Aorta (tissue), 5 donors: ENCODE data around the gene CLSTN1. TPM values are rescaled to one million over a fixed set of nuclear protein-coding genes. Genes with fewer than 3 reads are reported as not detected.

Source experiments
- ATAC-seq: fragments of 200-7000 bp; cut with Tn5 transposase; one replicate; pipeline ENCODE4 v1.9.1; 2022; ENCODE audit warnings: moderate library complexity; ENCODE audit not compliant: low FRiP score
- DNase-seq, 2 donors: peaks; one replicate each; pipeline ENCODE4 v3.0.0-alpha.2; 2020
- H3K27ac ChIP-seq, 2 donors: one replicate each; pipeline ENCODE4 v1.5.1; 2013; ENCODE audit warnings: low read length in 2 of 2, mild to moderate bottlenecking in 2 of 2, moderate library complexity in 2 of 2, control low read depth in 1 of 2, inconsistent platforms in 1 of 2, low read depth in 1 of 2
- H3K27me3 ChIP-seq, 2 donors: one replicate each; pipeline ENCODE4 v1.6.1; 2013; ENCODE audit warnings: control low read depth in 1 of 2, low read length in 1 of 2, mild to moderate bottlenecking in 1 of 2, moderate library complexity in 1 of 2; ENCODE audit not compliant: insufficient read depth in 2 of 2, control insufficient read depth in 1 of 2
- H3K36me3 ChIP-seq, 2 donors: one replicate each; pipeline ENCODE4 v1.6.1; 2013; ENCODE audit warnings: control low read depth in 1 of 2, low read length in 1 of 2, mild to moderate bottlenecking in 1 of 2; ENCODE audit not compliant: insufficient read depth in 2 of 2, control insufficient read depth in 1 of 2
- H3K4me1 ChIP-seq, 2 donors: one replicate each; pipeline ENCODE4 v1.6.1; 2013; ENCODE audit warnings: low read length in 2 of 2, control low read depth in 1 of 2, mild to moderate bottlenecking in 1 of 2, moderate library complexity in 1 of 2; ENCODE audit not compliant: insufficient read depth in 2 of 2, control insufficient read depth in 1 of 2
- H3K4me3 ChIP-seq, 2 donors: one replicate each; pipeline ENCODE4 v1.5.1; 2013; ENCODE audit warnings: low read length in 2 of 2, control low read depth in 1 of 2, mild to moderate bottlenecking in 1 of 2
- H3K9me3 ChIP-seq: one replicate; pipeline ENCODE4 v1.6.1; 2013; ENCODE audit warnings: mild to moderate bottlenecking, low read length; ENCODE audit not compliant: control insufficient read depth
- WGBS, 2 donors: extraction: QIAGEN DNeasy Blood & Tissue Kit; methylation state at CpG; one replicate each; pipeline ENCODE4 v1.1.7; 2013; 5-methylcytosine and 5-hydroxymethylcytosine counted together
- intact Hi-C, 2 donors: fragments of 100-400 bp; cut with DNase I; formaldehyde crosslinking; loops; one replicate each; pipeline versions ENCODE4 v1.14.2 to v1.15.0; 2022
- polyA plus RNA-seq, 2 donors: library from polyadenylated mRNA; stranded (reverse); fragments of 200-250 nt; gene quantifications; one replicate each; pipeline ENCODE4 v1.2.3, GENCODE V29; 2013
- total RNA-seq, 2 donors: library from RNA; stranded (reverse); fragmentation: NEBNext Ultra II Directional; extraction: Animal tissue kit (Norgen Biotek cat#: 25700); gene quantifications; one replicate each; pipeline ENCODE4 v1.2.1, GENCODE V29; 2021
- donor health status: healthy with polysubstance abuse.
- donor health status: Bipolar disorder and iron deficiency.
- donor health status: DM: no; HTN: no; CAD: no.
- donor health status: DM: no; HTN: no; CAD: no.
- donor health status: DM: yes; HTN: yes; CAD: no.

The CLSTN1 gene
- total and polyA plus RNA-seq, 4 donors, result 17.0 to 113 (median 74.3) TPM

DNA sequence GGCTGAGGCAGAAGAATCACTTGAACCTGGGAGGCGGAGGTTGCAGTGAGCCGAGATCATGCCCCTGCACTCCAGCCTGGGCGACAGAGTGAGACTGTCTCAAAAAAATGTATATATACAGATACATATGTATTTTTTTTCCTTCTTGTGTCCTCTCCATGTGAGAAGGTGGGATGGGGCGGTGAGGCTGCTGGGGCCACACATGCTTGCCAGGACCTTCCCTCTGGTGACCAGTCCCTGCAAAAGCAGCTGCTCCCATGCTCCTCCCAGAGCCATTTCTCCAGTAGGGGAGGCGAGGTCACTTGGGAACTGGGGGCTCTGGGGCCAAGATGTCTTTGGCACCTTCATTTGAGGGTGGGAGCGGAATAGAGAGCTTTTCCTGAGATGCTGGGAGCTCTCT is 97.4 kb downstream of the CLSTN1 start:
- H3K36me3 ChIP-seq, result peaks cover 0 to 8% of the 10 kb centered on the region in 2 donors
- 80 to 85% methylated on average over 6 of the region's 6 CpGs for WGBS, 2 donors
- H3K9me3 ChIP-seq, result no peaks in the 10 kb centered on the region

DNA sequence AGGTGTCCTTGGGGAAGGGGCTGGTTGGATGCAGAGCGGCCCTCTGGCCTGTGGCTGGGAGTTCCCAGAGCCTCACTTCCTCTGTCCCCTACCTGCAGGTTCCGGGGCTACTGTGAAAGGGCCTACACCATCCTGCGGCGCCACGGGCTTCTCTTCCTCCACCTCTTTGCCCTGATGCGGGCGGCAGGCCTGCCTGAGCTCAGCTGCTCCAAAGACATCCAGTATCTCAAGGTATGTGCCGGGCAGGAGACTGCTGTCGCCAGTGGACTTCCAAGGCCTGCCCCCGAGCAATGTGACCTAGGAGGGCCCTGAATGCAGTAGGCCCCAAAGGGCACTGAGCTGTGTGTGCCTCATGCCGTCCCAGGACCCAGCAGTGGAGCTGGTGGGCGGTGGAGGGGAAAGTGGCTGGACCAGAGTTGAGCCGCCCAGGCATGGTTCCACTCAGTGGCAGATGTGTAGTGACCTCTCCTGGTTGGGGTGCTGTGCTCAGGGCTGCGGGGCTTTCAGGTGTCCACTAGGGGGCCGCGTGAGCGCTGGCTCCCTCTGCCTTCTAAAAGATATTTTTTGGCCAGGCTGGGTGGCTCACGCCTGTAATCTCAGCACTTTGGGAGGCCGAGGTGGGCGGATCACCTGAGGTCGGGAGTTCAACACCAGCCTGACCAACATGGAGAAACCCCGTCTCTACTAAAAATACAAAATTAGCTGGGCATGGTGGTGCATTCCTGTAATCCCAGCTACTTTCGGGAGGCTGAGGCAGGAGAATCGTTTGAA is 98.9 kb downstream of the CLSTN1 start:
- no peaks in the 10 kb centered on the region for H3K27me3 ChIP-seq
- ATAC-seq, result peak; percentile 28
- WGBS, 2 donors, result 78 to 79% methylated on average over 24 of the region's 24 CpGs
- DNase-seq, result peak in 1 of 2 donors; percentile 75
- H3K36me3 ChIP-seq, result peaks cover 0 to 3% of the 10 kb centered on the region in 2 donors
- intact Hi-C loops, result loop anchor here in 1 of 2 donors (10.0 kb wide), 1 partner anchor 140 kb away; no protein-coding TSS in a partner anchor
- H3K4me1 ChIP-seq, result no peaks in the 10 kb centered on the region
- H3K27ac ChIP-seq, result no peak overlapping the region
- no peak overlapping the region for H3K4me3 ChIP-seq
- no peaks in the 10 kb centered on the region for H3K9me3 ChIP-seq

More for the DNA sequence above, 97.4 kb downstream of the CLSTN1 start:
- Histone ChIP-seq H3K27me3 (no peaks in the 10 kb centered on the region), H3K27ac (no peak overlapping the region), H3K4me3 (no peak overlapping the region), H3K4me1 (no peaks in the 10 kb centered on the region)
- ATAC-seq (no peak), DNase-seq (no peak)
- intact Hi-C loops, result loop anchor here in 1 of 2 donors (10.0 kb wide), 1 partner anchor 138 kb away; no protein-coding TSS in a partner anchor

DNA sequence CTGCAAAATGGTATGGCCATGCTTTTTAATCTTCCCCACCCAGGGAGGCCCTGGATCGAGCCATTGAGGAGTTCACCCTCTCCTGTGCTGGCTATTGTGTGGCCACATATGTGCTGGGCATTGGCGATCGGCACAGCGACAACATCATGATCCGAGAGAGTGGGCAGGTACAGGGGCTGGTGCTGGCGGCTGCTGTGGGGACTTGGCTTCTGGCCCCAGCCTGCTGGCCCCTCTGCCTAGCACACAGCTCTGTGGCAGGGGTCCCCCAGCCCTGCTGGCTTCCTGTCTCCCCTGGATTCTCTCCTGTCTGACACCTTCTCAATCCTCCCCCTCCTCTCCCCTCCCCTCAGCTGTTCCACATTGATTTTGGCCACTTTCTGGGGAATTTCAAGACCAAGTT is 99.8 kb downstream of the CLSTN1 start:
- Histone ChIP-seq H3K4me1 (no peaks in the 10 kb centered on the region), H3K27ac (no peak overlapping the region), H3K4me3 (no peak overlapping the region), H3K9me3 (no peaks in the 10 kb centered on the region), H3K27me3 (no peaks in the 10 kb centered on the region), H3K36me3 (peaks cover 0 to 3% of the 10 kb centered on the region in 2 donors)
- 98 to 100% methylated on average over 6 of the region's 6 CpGs for WGBS, 2 donors
- ATAC-seq, result no peak
- no peak for DNase-seq
- intact Hi-C loops, result loop anchor here (2.0 to 10.0 kb wide), 2 partner anchors 141 to 143 kb away; no protein-coding TSS in a partner anchor

DNA sequence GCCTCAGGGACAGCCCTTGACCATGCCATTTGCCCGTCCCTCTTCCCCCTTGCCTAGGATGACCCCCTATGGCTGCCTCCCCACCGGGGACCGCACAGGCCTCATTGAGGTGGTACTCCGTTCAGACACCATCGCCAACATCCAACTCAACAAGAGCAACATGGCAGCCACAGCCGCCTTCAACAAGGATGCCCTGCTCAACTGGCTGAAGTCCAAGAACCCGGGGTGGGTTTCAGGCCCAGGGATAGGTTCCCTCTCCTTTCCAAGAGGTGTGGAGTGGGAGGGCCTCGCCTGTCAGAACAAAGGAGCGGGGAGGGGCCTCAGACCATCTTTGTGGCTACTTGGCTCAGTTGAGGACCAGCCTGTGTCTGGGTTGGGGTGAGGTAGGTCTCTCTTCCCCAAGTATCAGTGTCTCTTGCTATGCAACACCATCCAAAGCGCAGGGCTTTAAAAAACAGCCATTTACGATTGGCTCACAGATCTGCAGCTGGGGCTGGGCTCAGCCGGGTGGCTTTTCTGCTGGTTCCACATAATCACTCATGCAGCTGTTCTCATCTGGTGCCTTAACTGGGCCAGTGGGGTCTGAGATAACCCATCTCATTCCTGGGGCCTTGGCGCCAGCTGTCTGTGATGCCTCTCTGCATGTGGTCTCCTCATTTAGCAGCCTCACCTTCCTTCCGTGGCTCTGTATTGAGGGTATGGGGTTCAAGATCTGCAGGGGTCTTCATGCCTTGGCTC is 100.5 kb downstream of the CLSTN1 start:
- Histone ChIP-seq H3K36me3 (peaks cover 0 to 3% of the 10 kb centered on the region in 2 donors), H3K4me3 (no peak overlapping the region), H3K27ac (no peak overlapping the region), H3K27me3 (no peaks in the 10 kb centered on the region), H3K9me3 (no peaks in the 10 kb centered on the region), H3K4me1 (no peaks in the 10 kb centered on the region)
- ATAC-seq, result no peak
- intact Hi-C loops, result loop anchor here (2.0 to 10.0 kb wide), 2 partner anchors 142 to 144 kb away; no protein-coding TSS in a partner anchor
- WGBS, 2 donors, result 97 to 98% methylated on average over 14 of the region's 14 CpGs
- DNase-seq, result no peak

DNA sequence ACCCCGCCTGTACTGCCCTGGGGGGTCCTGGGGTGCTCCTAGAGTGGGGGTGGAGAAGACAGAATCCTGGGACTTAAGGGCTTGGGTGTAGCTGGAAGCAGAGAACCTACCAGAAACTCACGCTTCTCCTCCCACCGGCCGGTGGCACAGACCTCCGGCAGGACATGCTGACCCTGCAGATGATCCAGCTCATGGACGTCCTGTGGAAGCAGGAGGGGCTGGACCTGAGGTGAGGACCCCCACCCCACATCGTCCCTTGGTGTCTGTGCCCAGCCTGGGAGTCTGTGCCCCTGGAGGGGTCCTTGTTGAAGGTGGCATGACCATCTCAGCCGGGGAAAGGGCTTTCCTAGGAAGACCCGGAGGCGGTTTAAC is 101.4 kb downstream of the CLSTN1 start:
- peaks cover 0 to 3% of the 10 kb centered on the region in 2 donors for H3K36me3 ChIP-seq
- intact Hi-C loops, result loop anchor here (2.0 to 10.0 kb wide), 2 partner anchors 142 to 144 kb away; no protein-coding TSS in a partner anchor
- no peak for DNase-seq
- 93 to 97% methylated on average over 10 of the region's 10 CpGs for WGBS, 2 donors
- no peaks in the 10 kb centered on the region for H3K9me3 ChIP-seq
- no peak for ATAC-seq
- no peaks in the 10 kb centered on the region for H3K4me1 ChIP-seq
- no peak overlapping the region for H3K27ac ChIP-seq
- H3K4me3 ChIP-seq, result no peak overlapping the region
- no peaks in the 10 kb centered on the region for H3K27me3 ChIP-seq

DNA sequence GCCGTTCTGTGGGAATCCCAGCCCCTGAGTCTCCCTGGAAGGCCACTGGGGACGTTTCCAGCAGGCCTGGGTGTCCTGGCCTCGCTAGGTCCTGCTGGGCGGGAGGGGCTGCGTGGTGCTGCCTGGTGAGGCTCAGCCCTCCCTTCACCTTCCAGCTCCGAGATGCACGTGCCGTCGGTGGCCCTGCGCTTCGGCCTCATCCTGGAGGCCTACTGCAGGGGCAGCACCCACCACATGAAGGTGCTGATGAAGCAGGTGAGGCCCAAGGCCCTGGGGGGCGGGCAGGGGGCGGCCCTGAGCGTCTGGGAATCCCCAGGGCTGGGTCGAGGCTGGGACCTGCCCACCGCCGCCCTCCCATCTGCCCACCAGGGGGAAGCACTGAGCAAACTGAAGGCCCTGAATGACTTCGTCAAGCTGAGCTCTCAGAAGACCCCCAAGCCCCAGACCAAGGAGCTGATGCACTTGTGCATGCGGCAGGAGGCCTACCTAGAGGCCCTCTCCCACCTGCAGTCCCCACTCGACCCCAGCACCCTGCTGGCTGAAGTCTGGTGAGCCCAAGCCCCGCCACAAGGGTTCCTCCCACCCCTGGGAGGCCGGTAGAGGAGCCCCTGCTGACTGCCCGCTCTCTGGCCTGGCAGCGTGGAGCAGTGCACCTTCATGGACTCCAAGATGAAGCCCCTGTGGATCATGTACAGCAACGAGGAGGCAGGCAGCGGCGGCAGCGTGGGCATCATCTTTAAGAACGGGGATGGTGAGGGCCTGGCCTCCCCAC is 102.0 kb downstream of the CLSTN1 start:
- H3K4me1 ChIP-seq, result no peaks in the 10 kb centered on the region
- H3K36me3 ChIP-seq, result peaks cover 0 to 3% of the 10 kb centered on the region in 2 donors
- DNase-seq (peak in 1 of 2 donors; percentile 56), ATAC-seq (no peak)
- no peak overlapping the region for H3K4me3 ChIP-seq
- no peak overlapping the region for H3K27ac ChIP-seq
- WGBS, 2 donors, result 71 to 73% methylated on average over 29 of the region's 29 CpGs
- intact Hi-C loops, result loop anchor here (2.0 to 10.0 kb wide), 2 partner anchors 143 to 145 kb away; no protein-coding TSS in a partner anchor
- no peaks in the 10 kb centered on the region for H3K9me3 ChIP-seq
- no peaks in the 10 kb centered on the region for H3K27me3 ChIP-seq

DNA sequence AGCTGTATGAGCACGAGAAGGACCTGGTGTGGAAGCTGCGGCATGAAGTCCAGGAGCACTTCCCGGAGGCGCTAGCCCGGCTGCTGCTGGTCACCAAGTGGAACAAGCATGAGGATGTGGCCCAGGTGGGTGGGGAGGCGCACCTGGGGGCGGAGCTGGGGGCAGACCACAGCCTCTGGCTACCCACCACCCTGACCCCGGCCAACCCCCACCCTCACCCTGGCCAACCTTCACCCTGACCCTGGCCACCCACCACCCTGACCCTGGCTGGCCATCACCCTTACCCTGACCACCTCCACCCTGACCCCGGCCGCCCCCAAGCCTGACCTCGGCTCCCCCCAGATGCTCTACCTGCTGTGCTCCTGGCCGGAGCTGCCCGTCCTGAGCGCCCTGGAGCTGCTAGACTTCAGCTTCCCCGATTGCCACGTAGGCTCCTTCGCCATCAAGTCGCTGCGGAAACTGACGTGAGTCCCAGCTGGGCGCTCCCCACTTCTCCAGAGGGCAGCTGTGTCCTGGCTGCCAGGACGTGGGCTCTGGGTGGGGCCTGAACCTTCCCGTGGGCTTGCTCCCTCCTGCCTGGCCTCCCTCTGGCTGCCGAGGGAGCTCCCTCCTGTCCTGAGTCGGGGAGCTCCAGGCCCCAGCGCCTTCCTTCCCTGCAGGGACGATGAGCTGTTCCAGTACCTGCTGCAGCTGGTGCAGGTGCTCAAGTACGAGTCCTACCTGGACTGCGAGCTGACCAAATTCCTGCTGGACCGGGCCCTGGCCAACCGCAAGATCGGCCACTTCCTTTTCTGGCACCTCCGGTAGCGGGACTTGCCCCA is 102.8 kb downstream of the CLSTN1 start:
- ATAC-seq, result no peak
- WGBS, 2 donors, result 92% methylated on average over 34 of the region's 34 CpGs
- no peaks in the 10 kb centered on the region for H3K4me1 ChIP-seq
- H3K4me3 ChIP-seq, result no peak overlapping the region
- H3K9me3 ChIP-seq, result no peaks in the 10 kb centered on the region
- no peak for DNase-seq
- H3K27me3 ChIP-seq, result no peaks in the 10 kb centered on the region
- peaks cover 0 to 3% of the 10 kb centered on the region in 2 donors for H3K36me3 ChIP-seq
- intact Hi-C loops, result loop anchor here in 1 of 2 donors (10.0 kb wide), 1 partner anchor 144 kb away; no protein-coding TSS in a partner anchor
- H3K27ac ChIP-seq, result no peak overlapping the region
